OCI-LY1 (cell line): ENCODE measurements around the gene MCRS1.

Source experiments
- H2AFZ ChIP-seq: fragments of 200-600 bp; sonication (generic), shearing (Covaris generic); 2 replicates; pipeline ENCODE4 v1.6.0; 2014; ENCODE audit warnings: antibody characterized with exemption, mild to moderate bottlenecking, low read length
- H3F3A ChIP-seq: fragments of 200-600 bp; sonication (generic), shearing (Covaris generic); 2 replicates; pipeline ENCODE4 v1.6.0; 2014; ENCODE audit warnings: mild to moderate bottlenecking, antibody characterized with exemption, low read length, moderate library complexity; ENCODE audit not compliant: insufficient read depth
- H3K27ac ChIP-seq: fragments of 200-600 bp; sonication (generic); 2 replicates; pipeline ENCODE4 v1.5.1; 2014; ENCODE audit warnings: low read length, mixed run types, mild to moderate bottlenecking, low read depth; ENCODE audit not compliant: poor library complexity, severe bottlenecking
- H3K27me3 ChIP-seq: fragments of 200-600 bp; sonication (generic); 2 replicates; pipeline ENCODE4 v1.6.0; 2014; ENCODE audit warnings: antibody characterized with exemption, mild to moderate bottlenecking, low read length, moderate library complexity; ENCODE audit not compliant: insufficient read depth
- H3K36me3 ChIP-seq: fragments of 200-600 bp; sonication (generic); 2 replicates; pipeline ENCODE4 v1.6.1; 2014; ENCODE audit warnings: mild to moderate bottlenecking, antibody characterized with exemption, low read length, moderate library complexity, mixed read lengths; ENCODE audit not compliant: insufficient read depth
- H3K4me1 ChIP-seq: fragments of 200-600 bp; sonication (generic); 2 replicates; pipeline ENCODE4 v1.5.1; 2014; ENCODE audit warnings: mild to moderate bottlenecking, low read length, moderate library complexity; ENCODE audit not compliant: insufficient read depth, severe bottlenecking
- H3K4me2 ChIP-seq: fragments of 200-600 bp; sonication (generic), shearing (Covaris generic); 2 replicates; pipeline ENCODE4 v1.6.1; 2014; ENCODE audit warnings: low read length
- H3K4me3 ChIP-seq: fragments of 200-600 bp; sonication (generic); 2 replicates; pipeline ENCODE4 v1.5.1; 2014; ENCODE audit warnings: low read length, low read depth, mild to moderate bottlenecking, mixed read lengths; ENCODE audit not compliant: poor library complexity, severe bottlenecking
- H3K79me2 ChIP-seq: fragments of 200-600 bp; shearing (Covaris generic); 2 replicates; pipeline ENCODE4 v1.6.1; 2016; ENCODE audit warnings: mixed run types, low read length, mixed read lengths; ENCODE audit not compliant: insufficient read depth
- H3K9ac ChIP-seq: fragments of 200-600 bp; sonication (generic), shearing (Covaris generic); 2 replicates; pipeline ENCODE4 v1.6.1; 2014; ENCODE audit warnings: mild to moderate bottlenecking, low read length, mixed read lengths
- H3K9me2 ChIP-seq: fragments of 200-600 bp; sonication (generic), shearing (Covaris generic); 2 replicates; pipeline ENCODE4 v1.6.1; 2014; ENCODE audit warnings: low read depth, mild to moderate bottlenecking, low read length, mixed read lengths
- H3K9me3 ChIP-seq: fragments of 200-600 bp; shearing (Covaris generic); 2 replicates; pipeline ENCODE4 v1.6.1; 2014; ENCODE audit warnings: low read length, mixed read lengths
- H4K20me1 ChIP-seq: fragments of 200-600 bp; sonication (generic), shearing (Covaris generic); 2 replicates; pipeline ENCODE4 v1.6.0; 2016; ENCODE audit warnings: mild to moderate bottlenecking, low read length; ENCODE audit not compliant: insufficient read depth
- CTCF ChIP-seq: fragments of 200-600 bp; sonication (generic), shearing (Covaris generic); IDR thresholded peaks from 2 replicates; pipeline ENCODE4 v1.5.1; 2017; ENCODE audit warnings: mild to moderate bottlenecking, antibody characterized with exemption, low read length, moderate library complexity, mixed read lengths
- EZH2 ChIP-seq: fragments of 200-600 bp; sonication (generic), shearing (Covaris generic); IDR thresholded peaks from 2 replicates; pipeline ENCODE4 v1.8.0; 2017; ENCODE audit warnings: borderline replicate concordance, mixed run types, mild to moderate bottlenecking, antibody characterized with exemption, low read length, moderate library complexity, mixed read lengths

MCRS1 gene

GRCh38 chr12:49548481-49548821 lies 19.5 kb downstream of the MCRS1 start:
- no peaks in the 10 kb centered on the region for H4K20me1 ChIP-seq
- H3K9ac ChIP-seq = no peak overlapping the region
- H3K27me3 ChIP-seq = no peaks in the 10 kb centered on the region; the same call in 1 of the 2 replicates
- no peak overlapping the region for H3K4me3 ChIP-seq
- H3K9me2 ChIP-seq = no peaks in the 10 kb centered on the region
- peaks cover 3% of the 10 kb centered on the region for H3K4me1 ChIP-seq
- no peak overlapping the region for H2AFZ ChIP-seq
- H3K9me3 ChIP-seq = no peaks in the 10 kb centered on the region
- H3K36me3 ChIP-seq = no peaks in the 10 kb centered on the region
- no peaks in the 10 kb centered on the region for H3K79me2 ChIP-seq
- no peaks in the 10 kb centered on the region for H3F3A ChIP-seq
- TF ChIP-seq EZH2 (no peak), CTCF (no peak)
- no peak overlapping the region; the same call in 1 of the 2 replicates for H3K4me2 ChIP-seq
- H3K27ac ChIP-seq = no peak overlapping the region

DNA sequence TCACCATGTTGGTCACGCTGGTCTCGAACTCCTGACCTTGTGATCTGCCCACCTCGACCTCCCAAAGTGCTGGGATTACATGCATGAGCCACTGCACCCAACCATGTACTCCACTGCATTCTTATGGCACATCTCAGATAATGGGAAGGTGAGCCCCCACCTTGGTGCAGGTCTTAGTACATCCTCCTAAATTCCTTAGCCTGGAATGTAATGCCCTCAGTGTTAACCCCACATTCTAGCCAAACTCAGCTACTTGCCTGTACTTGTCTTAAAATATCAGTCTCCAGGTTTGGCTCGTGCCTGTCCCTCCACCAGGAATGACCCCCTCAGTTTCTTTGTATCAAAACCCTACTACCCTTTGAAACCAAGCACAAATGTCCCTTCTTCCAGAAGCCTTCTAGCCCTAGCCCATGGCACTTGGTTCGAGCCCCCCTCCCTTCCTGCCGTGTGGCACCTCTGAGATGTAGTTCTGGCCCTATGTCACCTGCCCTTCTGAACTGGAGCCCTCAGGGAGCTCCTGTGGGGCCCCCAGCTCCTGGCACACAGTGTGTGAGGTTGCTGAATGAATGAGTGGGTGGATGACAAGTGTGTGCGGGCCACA lies 20.8 kb downstream of the MCRS1 start:
- Histone ChIP-seq H3K4me2 (no peak overlapping the region), H3K4me1 (peaks cover 3% of the 10 kb centered on the region), H3K79me2 (no peaks in the 10 kb centered on the region), H3K27ac (no peak overlapping the region), H3K9ac (no peak overlapping the region), H3K4me3 (no peak overlapping the region), H3K9me3 (no peaks in the 10 kb centered on the region), H4K20me1 (no peaks in the 10 kb centered on the region), H3K27me3 (no peaks in the 10 kb centered on the region; the same call in 1 of the 2 replicates), H3K36me3 (no peaks in the 10 kb centered on the region), H3K9me2 (no peaks in the 10 kb centered on the region), H3F3A (no peaks in the 10 kb centered on the region), H2AFZ (no peak overlapping the region)
- no peak for TF ChIP-seq EZH2
- no peak for TF ChIP-seq CTCF

- H3K27me3 ChIP-seq = no peaks in the 10 kb centered on the region; the same call in 1 of the 2 replicates
- H2AFZ ChIP-seq = no peak overlapping the region
- peaks cover 3% of the 10 kb centered on the region for H3K4me1 ChIP-seq
- no peak overlapping the region for H3K4me3 ChIP-seq
- no peaks in the 10 kb centered on the region for H3K9me3 ChIP-seq
- TF ChIP-seq EZH2 (no peak), CTCF (no peak)
- no peaks in the 10 kb centered on the region for H3K79me2 ChIP-seq
- no peaks in the 10 kb centered on the region for H4K20me1 ChIP-seq
- no peak overlapping the region for H3K9ac ChIP-seq
- no peaks in the 10 kb centered on the region for H3F3A ChIP-seq
- H3K4me2 ChIP-seq = no peak overlapping the region
- H3K36me3 ChIP-seq = no peaks in the 10 kb centered on the region
- H3K9me2 ChIP-seq = no peaks in the 10 kb centered on the region
- no peak overlapping the region for H3K27ac ChIP-seq
Measured at GRCh38 chr12:49546481-49546880, 21.5 kb downstream of the MCRS1 start.
